ENCODE measurements around the gene ASXL1.

The ASXL1 gene

DNA sequence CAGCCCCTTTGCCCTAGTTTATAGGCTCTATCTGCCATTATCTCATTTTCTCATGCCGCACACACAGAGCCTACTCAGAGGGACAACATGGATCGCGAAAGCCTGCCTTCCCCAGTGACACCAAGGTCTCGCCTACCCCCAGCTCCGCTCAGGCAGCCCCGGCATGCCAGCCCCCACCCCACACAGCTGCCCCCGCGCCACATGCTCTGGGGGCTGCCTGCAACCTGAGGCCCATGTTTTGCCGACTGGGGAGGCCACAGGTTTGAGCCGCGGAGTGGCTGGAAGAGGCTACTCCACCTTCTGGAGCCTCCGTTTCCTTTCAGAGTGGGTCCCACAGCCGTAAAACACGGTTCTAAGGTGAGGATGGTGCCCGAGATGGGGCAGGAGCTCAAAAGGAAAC is 102.1 kb downstream of the ASXL1 start:
- TF ChIP-seq, protein P1, sequence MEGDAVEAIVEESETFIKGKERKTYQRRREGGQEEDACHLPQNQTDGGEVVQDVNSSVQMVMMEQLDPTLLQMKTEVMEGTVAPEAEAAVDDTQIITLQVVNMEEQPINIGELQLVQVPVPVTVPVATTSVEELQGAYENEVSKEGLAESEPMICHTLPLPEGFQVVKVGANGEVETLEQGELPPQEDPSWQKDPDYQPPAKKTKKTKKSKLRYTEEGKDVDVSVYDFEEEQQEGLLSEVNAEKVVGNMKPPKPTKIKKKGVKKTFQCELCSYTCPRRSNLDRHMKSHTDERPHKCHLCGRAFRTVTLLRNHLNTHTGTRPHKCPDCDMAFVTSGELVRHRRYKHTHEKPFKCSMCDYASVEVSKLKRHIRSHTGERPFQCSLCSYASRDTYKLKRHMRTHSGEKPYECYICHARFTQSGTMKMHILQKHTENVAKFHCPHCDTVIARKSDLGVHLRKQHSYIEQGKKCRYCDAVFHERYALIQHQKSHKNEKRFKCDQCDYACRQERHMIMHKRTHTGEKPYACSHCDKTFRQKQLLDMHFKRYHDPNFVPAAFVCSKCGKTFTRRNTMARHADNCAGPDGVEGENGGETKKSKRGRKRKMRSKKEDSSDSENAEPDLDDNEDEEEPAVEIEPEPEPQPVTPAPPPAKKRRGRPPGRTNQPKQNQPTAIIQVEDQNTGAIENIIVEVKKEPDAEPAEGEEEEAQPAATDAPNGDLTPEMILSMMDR (IDR thresholded peaks at IDR 0.05) = no peak
- no peak overlapping the region for H3K4me3 ChIP-seq (ENCODE audit: low read depth, low read length)
- no peaks in the 10 kb centered on the region for H3K9me3 ChIP-seq (ENCODE audit: control insufficient read depth, low read length)
- H3K36me3 ChIP-seq (ENCODE audit: control insufficient read depth, insufficient read depth, low read length) = no peaks in the 10 kb centered on the region
- H3K4me2 ChIP-seq (ENCODE audit: low read length) = no peak overlapping the region
- no peaks in the 10 kb centered on the region for H3K4me1 ChIP-seq
- H3K79me2 ChIP-seq = peaks cover 8% of the 10 kb centered on the region
- H3K9ac ChIP-seq = no peak overlapping the region
- H3K27ac ChIP-seq = no peak overlapping the region
- H2AFZ ChIP-seq = no peak overlapping the region
- H3K27me3 ChIP-seq (ENCODE audit: control insufficient read depth, insufficient read depth, low read length) = no peaks in the 10 kb centered on the region

DNA sequence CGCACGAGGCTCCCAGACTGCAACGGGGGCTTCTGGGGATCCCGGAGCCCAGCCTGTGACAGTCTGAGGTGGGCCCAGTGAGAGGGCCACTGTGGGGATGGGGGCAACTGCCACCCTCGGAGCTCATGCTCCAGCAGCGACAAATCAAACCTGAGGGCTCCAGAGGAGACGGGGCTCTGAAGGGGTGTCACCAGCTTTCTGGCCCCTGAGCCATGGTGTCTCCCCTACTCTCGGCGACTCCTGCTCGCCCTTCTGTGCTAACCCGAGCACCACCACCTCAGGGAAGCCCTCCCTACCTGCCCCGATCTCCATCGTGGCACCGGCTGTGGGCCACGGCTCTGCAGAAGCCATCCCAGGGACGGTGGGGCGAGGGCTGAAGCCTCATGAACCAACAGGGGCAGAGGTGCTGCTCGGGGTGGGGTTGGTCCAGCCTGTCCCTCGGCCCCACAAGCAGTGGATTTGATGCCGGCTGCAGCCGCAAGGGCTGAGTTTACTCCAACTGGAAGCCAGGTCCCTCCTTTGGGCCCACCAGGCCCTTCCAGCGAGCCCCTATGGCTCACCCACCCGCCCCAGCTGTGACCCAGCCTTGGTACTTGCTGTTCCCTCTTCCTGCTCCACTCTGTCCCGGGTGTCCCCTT is 102.7 kb downstream of the ASXL1 start:
- Histone ChIP-seq H3K27me3 (ENCODE audit: control insufficient read depth, insufficient read depth, low read length) (no peaks in the 10 kb centered on the region), H3K27ac (no peak overlapping the region), H3K4me2 (ENCODE audit: low read length) (no peak overlapping the region), H3K9ac (no peak overlapping the region), H3K79me2 (peaks cover 10% of the 10 kb centered on the region), H3K9me3 (ENCODE audit: control insufficient read depth, low read length) (no peaks in the 10 kb centered on the region), H2AFZ (no peak overlapping the region), H3K4me1 (no peaks in the 10 kb centered on the region), H3K4me3 (ENCODE audit: low read depth, low read length) (no peak overlapping the region), H3K36me3 (ENCODE audit: control insufficient read depth, insufficient read depth, low read length) (no peaks in the 10 kb centered on the region)
- TF ChIP-seq, protein P1 (IDR thresholded peaks at IDR 0.05) = no peak

- peaks cover 15% of the 10 kb centered on the region for H3K79me2 ChIP-seq
- H3K9me3 ChIP-seq (ENCODE audit: control insufficient read depth, low read length) = no peaks in the 10 kb centered on the region
- no peak overlapping the region for H3K4me2 ChIP-seq (ENCODE audit: low read length)
- H3K4me1 ChIP-seq = no peaks in the 10 kb centered on the region
- no peak overlapping the region for H3K4me3 ChIP-seq (ENCODE audit: low read depth, low read length)
- H3K27me3 ChIP-seq (ENCODE audit: control insufficient read depth, insufficient read depth, low read length) = no peaks in the 10 kb centered on the region
- H3K27ac ChIP-seq = no peak overlapping the region
- TF ChIP-seq, protein P1 (IDR thresholded peaks at IDR 0.05) = no peak
- H3K9ac ChIP-seq = no peak overlapping the region
- no peaks in the 10 kb centered on the region for H3K36me3 ChIP-seq (ENCODE audit: control insufficient read depth, insufficient read depth, low read length)
- no peak overlapping the region for H2AFZ ChIP-seq
Observed at GRCh38 chr20:32461836-32462600, 103.9 kb downstream of the ASXL1 start.

DNA sequence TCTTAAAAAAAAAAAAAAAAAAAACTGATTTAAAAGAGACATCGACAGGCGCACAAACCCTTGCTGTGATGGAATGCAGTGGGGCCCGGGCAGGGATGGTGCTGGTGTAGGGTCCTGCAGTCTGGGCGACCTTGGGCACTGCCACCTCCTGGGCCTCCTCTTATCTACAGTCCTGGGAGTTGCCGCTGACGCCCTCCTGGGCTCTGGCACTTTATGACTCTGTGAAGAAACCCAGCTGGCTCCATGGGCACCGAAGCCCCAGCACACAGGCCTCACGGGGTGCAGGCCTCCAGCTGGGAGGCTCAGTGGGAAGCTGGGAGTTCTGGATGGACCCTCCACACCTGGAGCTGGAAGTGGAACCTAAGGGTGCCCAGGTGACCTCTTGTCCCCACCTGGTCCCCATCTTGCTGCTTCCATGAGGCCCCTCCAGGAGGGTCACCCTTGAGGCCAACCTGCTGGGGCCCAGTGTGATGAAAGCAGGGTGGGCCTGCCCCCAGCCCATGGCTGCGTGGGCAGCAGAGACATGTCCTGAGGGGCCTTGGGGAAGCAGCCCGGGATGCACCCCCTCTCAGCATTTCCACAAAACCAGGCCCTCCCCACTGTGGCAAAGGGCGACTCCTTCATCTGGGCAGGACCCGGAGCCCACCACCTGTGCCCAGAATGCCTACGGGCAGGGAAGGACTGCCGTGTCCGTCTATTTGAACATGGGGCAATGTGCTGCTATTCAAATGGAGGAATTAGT is 104.9 kb downstream of the ASXL1 start:
- H3K4me1 ChIP-seq = no peaks in the 10 kb centered on the region

More for the DNA sequence above, 104.9 kb downstream of the ASXL1 start:
- Histone ChIP-seq H3K27me3 (ENCODE audit: control insufficient read depth, insufficient read depth, low read length) (no peaks in the 10 kb centered on the region), H3K27ac (no peak overlapping the region), H3K4me3 (ENCODE audit: low read depth, low read length) (no peak overlapping the region), H3K9me3 (ENCODE audit: control insufficient read depth, low read length) (no peaks in the 10 kb centered on the region), H3K79me2 (peaks cover 19% of the 10 kb centered on the region), H3K36me3 (ENCODE audit: control insufficient read depth, insufficient read depth, low read length) (no peaks in the 10 kb centered on the region), H3K4me2 (ENCODE audit: low read length) (no peak overlapping the region), H3K9ac (no peak overlapping the region), H2AFZ (no peak overlapping the region)
- TF ChIP-seq, protein P1 (IDR thresholded peaks at IDR 0.05) = no peak

All from parathyroid adenoma (tissue), 2 donors.